ENCODE measurements around the gene TMEM88. TPM values are rescaled to one million over a fixed set of nuclear protein-coding genes. Genes with fewer than 3 reads are reported as not detected.

The TMEM88 gene
- total RNA-seq, 3 donors from 2014 or later = 4.8 to 21.0 (median 5.7) TPM

DNA sequence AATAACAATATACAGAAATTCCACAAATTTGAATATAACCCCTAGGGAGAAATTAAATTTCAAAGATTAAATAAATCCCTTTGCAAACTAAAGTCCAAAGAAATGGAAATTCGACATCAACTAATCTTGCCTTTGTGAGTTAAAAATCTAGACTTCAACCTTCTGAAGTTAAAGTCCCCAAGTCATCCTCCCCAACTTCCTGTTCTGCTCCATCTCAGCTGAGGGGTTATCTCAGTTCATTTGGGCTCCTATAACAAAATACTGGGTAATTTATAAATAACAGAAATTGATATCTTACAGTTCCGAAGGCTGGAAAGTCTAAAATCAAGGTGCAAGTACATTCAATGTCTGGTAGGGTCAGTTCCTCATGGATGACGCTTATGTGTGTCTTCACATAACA is 43.6 kb upstream of the TMEM88 start:
- Histone ChIP-seq H3K4me1 (no peaks in the 10 kb centered on the region), H3K27ac (no peak overlapping the region), H3K4me3 (no peak overlapping the region), H3K9me3 (no peaks in the 10 kb centered on the region), H3K27me3 (no peaks in the 10 kb centered on the region), H3K36me3 (no peaks in the 10 kb centered on the region)
- intact Hi-C loops (cut with DNase I; ENCODE audit: low total_unique reads) = loop anchor here (5.0 kb wide), 1 partner anchor 59 kb away; no protein-coding TSS in a partner anchor
- DNase-seq (ENCODE audit: low spot score in 2 of 2) = no peak
- TF ChIP-seq POLR2AphosphoS5 (IDR thresholded peaks at IDR 0.05) (no peak), POLR2A (IDR thresholded peaks at IDR 0.05) (no peak)
- TF ChIP-seq, protein P1, sequence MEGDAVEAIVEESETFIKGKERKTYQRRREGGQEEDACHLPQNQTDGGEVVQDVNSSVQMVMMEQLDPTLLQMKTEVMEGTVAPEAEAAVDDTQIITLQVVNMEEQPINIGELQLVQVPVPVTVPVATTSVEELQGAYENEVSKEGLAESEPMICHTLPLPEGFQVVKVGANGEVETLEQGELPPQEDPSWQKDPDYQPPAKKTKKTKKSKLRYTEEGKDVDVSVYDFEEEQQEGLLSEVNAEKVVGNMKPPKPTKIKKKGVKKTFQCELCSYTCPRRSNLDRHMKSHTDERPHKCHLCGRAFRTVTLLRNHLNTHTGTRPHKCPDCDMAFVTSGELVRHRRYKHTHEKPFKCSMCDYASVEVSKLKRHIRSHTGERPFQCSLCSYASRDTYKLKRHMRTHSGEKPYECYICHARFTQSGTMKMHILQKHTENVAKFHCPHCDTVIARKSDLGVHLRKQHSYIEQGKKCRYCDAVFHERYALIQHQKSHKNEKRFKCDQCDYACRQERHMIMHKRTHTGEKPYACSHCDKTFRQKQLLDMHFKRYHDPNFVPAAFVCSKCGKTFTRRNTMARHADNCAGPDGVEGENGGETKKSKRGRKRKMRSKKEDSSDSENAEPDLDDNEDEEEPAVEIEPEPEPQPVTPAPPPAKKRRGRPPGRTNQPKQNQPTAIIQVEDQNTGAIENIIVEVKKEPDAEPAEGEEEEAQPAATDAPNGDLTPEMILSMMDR (IDR thresholded peaks at IDR 0.05) = no peak

DNA sequence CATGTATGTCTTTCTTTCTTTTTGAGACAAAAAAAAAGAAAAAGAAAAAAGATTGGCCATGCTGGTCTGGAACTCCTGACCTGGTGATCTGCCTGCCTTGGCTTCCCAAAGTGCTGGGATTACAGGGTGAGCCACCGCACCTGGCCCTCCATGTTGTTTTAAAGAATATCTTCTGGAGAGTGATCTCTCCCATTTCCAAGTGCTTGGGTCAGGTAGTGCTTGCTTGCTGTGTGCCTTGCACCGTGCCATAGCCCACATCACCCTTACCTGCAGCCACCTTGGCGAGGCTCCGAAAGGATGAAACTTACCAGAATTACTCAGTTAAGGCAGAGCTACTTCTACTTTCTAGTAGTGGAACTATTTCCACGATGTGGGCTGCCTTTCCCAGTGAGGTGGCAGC is 39.9 kb upstream of the TMEM88 start:
- Histone ChIP-seq H3K4me1 (no peaks in the 10 kb centered on the region), H3K27me3 (no peaks in the 10 kb centered on the region), H3K4me3 (no peak overlapping the region), H3K9me3 (no peaks in the 10 kb centered on the region), H3K27ac (no peak overlapping the region), H3K36me3 (no peaks in the 10 kb centered on the region)
- DNase-seq (ENCODE audit: low spot score in 2 of 2) = no peak
- TF ChIP-seq POLR2AphosphoS5 (IDR thresholded peaks at IDR 0.05) (no peak), POLR2A (IDR thresholded peaks at IDR 0.05) (no peak)
- TF ChIP-seq, protein P1 (IDR thresholded peaks at IDR 0.05) = no peak
- intact Hi-C loops (cut with DNase I; ENCODE audit: low total_unique reads) = loop anchor here (5.0 kb wide), 1 partner anchor 63 kb away; no protein-coding TSS in a partner anchor

DNA sequence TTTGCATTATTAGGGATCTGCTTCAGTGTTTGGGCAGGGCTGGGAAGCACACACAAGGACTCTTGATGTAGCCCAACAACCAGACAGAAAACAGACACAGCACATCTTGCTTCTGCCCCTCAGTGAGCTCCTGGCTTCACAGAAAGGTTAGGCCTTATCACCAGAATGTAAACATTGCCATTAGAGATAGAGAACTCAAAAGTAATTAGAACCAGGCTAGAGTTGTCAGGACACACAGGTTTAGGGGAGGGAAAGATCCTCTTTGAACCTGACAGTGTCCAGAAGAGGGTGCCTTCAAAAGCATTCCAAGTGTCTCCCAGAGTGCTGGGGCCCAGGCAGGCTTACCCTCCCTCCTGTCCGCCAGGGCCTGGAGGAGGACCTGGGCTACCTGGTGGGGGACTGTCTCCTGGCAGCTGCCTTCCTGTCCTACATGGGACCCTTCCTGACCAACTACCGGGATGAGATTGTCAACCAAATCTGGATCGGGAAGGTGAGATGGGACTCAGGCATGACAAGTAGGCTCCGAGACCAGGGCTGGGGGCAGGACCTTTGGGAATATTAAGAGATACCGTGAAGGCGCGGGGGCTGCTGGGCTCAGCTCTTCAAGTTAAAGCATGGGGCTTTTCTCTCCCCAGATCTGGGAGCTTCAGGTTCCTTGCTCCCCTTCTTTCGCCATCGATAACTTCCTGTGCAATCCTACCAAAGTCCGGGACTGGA is 37.8 kb upstream of the TMEM88 start:
- H3K36me3 ChIP-seq = no peaks in the 10 kb centered on the region
- no peaks in the 10 kb centered on the region for H3K27me3 ChIP-seq
- no peak overlapping the region for H3K27ac ChIP-seq
- H3K4me1 ChIP-seq = no peaks in the 10 kb centered on the region
- no peak for TF ChIP-seq POLR2A (IDR thresholded peaks at IDR 0.05)
- TF ChIP-seq, protein P1 (IDR thresholded peaks at IDR 0.05) = no peak
- no peak for TF ChIP-seq POLR2AphosphoS5 (IDR thresholded peaks at IDR 0.05)
- intact Hi-C loops (cut with DNase I; ENCODE audit: low total_unique reads) = no loop called here
- no peaks in the 10 kb centered on the region for H3K9me3 ChIP-seq
- H3K4me3 ChIP-seq = no peak overlapping the region
- DNase-seq (ENCODE audit: low spot score in 2 of 2) = no peak

DNA sequence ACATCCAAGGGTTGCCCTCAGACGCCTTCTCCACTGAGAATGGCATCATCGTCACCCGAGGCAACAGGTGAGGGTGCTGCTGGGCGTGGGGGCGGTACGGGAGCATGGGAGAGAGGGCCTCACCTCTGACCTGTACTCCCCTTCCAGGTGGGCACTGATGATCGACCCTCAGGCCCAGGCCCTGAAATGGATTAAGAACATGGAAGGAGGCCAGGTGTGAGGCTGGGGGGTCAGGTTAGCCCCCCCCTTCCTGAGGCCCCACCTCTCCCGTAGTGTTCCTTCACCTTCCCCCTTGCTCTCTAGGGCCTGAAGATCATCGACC is 37.3 kb upstream of the TMEM88 start:
- Histone ChIP-seq H3K9me3 (no peaks in the 10 kb centered on the region), H3K4me3 (no peak overlapping the region), H3K27ac (no peak overlapping the region), H3K27me3 (no peaks in the 10 kb centered on the region), H3K4me1 (no peaks in the 10 kb centered on the region), H3K36me3 (no peaks in the 10 kb centered on the region)
- intact Hi-C loops (cut with DNase I; ENCODE audit: low total_unique reads) = no loop called here
- DNase-seq (ENCODE audit: low spot score in 2 of 2) = no peak
- TF ChIP-seq POLR2A (IDR thresholded peaks at IDR 0.05) = no peak
- TF ChIP-seq, protein P1 (IDR thresholded peaks at IDR 0.05) = no peak
- no peak for TF ChIP-seq POLR2AphosphoS5 (IDR thresholded peaks at IDR 0.05)

DNA sequence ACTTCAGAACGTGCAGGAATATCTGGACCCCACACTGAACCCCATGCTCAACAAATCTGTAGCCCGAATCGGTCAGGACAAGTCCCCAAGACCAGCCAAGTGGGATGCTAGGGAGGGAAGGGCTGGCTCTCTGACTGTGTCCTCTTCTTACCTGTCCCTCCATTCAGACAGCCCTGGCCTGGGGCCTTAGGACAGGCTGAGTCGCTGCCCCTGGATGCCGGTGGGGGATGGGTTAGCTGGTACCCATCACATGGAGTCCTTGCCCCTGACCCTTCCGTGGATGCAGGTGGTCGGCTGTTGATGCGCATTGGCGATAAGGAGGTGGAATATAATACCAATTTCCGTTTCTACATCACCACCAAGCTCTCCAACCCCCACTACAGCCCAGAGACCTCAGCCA is 36.8 kb upstream of the TMEM88 start:
- H3K27ac ChIP-seq = no peak overlapping the region
- H3K27me3 ChIP-seq = no peaks in the 10 kb centered on the region
- no peaks in the 10 kb centered on the region for H3K9me3 ChIP-seq
- no peaks in the 10 kb centered on the region for H3K4me1 ChIP-seq
- no peak overlapping the region for H3K4me3 ChIP-seq
- no peak for DNase-seq (ENCODE audit: low spot score in 2 of 2)
- intact Hi-C loops (cut with DNase I; ENCODE audit: low total_unique reads) = no loop called here
- TF ChIP-seq POLR2AphosphoS5 (IDR thresholded peaks at IDR 0.05) (no peak), POLR2A (IDR thresholded peaks at IDR 0.05) (no peak)
- TF ChIP-seq, protein P1 (IDR thresholded peaks at IDR 0.05) = no peak
- H3K36me3 ChIP-seq = no peaks in the 10 kb centered on the region
